ENCODE data around the gene TAF4.

GRCh38 chr20:62014488-62014775 lies 51.2 kb downstream of the TAF4 start:
- TF ChIP-seq POLR2A (IDR thresholded peaks at IDR 0.05; ENCODE audit: low read depth, low read length) (no peak), TAF1 (IDR thresholded peaks at IDR 0.05; ENCODE audit: borderline replicate concordance, low read depth, low read length) (no peak)

Measured in GM12892 (cell line).